Measurements from ENCODE around the gene FRRS1.

- TF ChIP-seq CTCF (IDR thresholded peaks at IDR 0.05; ENCODE audit: low read depth, low read length) (no peak), MAX (IDR thresholded peaks at IDR 0.05; ENCODE audit: low read depth, low read length) (no peak), MYC (IDR thresholded peaks at IDR 0.05; ENCODE audit: low read depth, low read length) (no peak), POLR2A (IDR thresholded peaks at IDR 0.05; ENCODE audit: extremely low read depth, insufficient read length) (no peak)
Observed at GRCh38 chr1:99788896-99789295, 22.5 kb upstream of the FRRS1 start.
